MCF 10A (cell line): Measurements from ENCODE around the gene FRMD3. TPM values are rescaled to one million over a fixed set of nuclear protein-coding genes. Genes with fewer than 3 reads are reported as not detected.

Experiments used
- BruUV-seq: library from RNA; stranded (reverse); fragments of 400-500 nt; replicated peaks from 2 replicates; lab custom pipeline; 2021; lab: Mats Ljungman, UMichigan
- CTCF ChIA-PET: fragments of 300-600 bp; sonication (Branson Sonifier 250); formaldehyde crosslinking; extraction: SDS; loops from one replicate; lab custom pipeline; 2021; ENCODE audit warnings: antibody characterized with exemption, inconsistent platforms; lab: Yijun Ruan, JAX
- POLR2A ChIA-PET: fragments of 300-600, 350-650 bp; sonication (Branson Sonifier 250); formaldehyde crosslinking; extraction: SDS; loops from one replicate; lab custom pipeline; 2020; ENCODE audit warnings: antibody characterized with exemption, inconsistent platforms; lab: Yijun Ruan, JAX
- DNase-seq: peaks from one replicate; pipeline ENCODE4 v3.0.0-alpha.2; 2018; ENCODE audit not compliant: unreplicated experiment
- H3K27ac Mint-ChIP-seq: one replicate; pipeline ENCODE4 v1.8.0; 2022; ENCODE audit warnings: mild to moderate bottlenecking, low read depth, mixed read lengths; ENCODE audit not compliant: unreplicated experiment
- H3K27me3 Mint-ChIP-seq: one replicate; pipeline ENCODE4 v1.8.0; 2022; ENCODE audit warnings: mixed read lengths; ENCODE audit not compliant: insufficient read depth, unreplicated experiment
- H3K36me3 Mint-ChIP-seq: one replicate; pipeline ENCODE4 v1.8.0; 2022; ENCODE audit warnings: mild to moderate bottlenecking, moderate library complexity, mixed read lengths; ENCODE audit not compliant: insufficient read depth, unreplicated experiment
- H3K4me1 Mint-ChIP-seq: one replicate; pipeline ENCODE4 v1.8.0; 2022; ENCODE audit warnings: mixed read lengths; ENCODE audit not compliant: insufficient read depth, unreplicated experiment
- H3K4me3 Mint-ChIP-seq: one replicate; pipeline ENCODE4 v1.8.0; 2022; ENCODE audit warnings: mild to moderate bottlenecking, moderate library complexity, mixed read lengths; ENCODE audit not compliant: unreplicated experiment
- H3K9me3 Mint-ChIP-seq: one replicate; pipeline ENCODE4 v1.8.0; 2022; ENCODE audit warnings: mixed read lengths; ENCODE audit not compliant: unreplicated experiment
- intact Hi-C: fragments of 100-400 bp; cut with micrococcal nuclease; formaldehyde crosslinking; loops from 2 replicates; pipeline ENCODE4 v1.14.1; 2022
- total RNA-seq: library from RNA; stranded (reverse); gene quantifications from 2 replicates; pipeline ENCODE4 v1.2.3, GENCODE V29; 2022
- TF ChIP-seq, protein P1 (sequence below): fragments of 200-600 bp; IDR thresholded peaks from one replicate; pipeline ENCODE4 v1.8.0; 2022; ENCODE audit warnings: antibody characterized with exemption, mild to moderate bottlenecking; ENCODE audit not compliant: unreplicated experiment

The FRMD3 gene
- total RNA-seq, 1 experiment from 2014 or later = 0.28 TPM

DNA sequence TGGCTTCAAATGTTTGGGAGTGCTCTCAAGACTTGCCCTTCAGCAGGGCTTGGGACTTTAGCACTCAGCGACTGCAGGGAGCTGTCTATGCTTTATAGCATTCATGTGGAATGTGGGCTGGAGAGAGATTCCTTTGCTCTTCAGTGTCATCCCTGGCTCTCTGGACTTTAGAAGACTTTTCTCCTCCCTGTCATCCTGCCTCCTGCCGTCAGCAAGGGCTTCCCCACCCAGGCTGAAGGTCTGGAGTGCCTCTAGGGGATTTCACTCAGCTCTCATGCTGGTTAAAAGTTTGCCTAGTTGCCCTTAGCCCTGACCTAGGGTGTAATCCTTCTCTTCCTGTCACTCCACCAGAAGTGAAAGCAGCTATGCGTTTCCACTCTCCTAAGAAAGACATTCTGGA, 210.9 kb downstream of the FRMD3 start:
- H3K9me3 Mint-ChIP-seq = no peaks in the 10 kb centered on the region
- H3K27ac Mint-ChIP-seq = no peak overlapping the region
- H3K36me3 Mint-ChIP-seq = no peaks in the 10 kb centered on the region
- intact Hi-C loops = no loop called here
- TF ChIP-seq, protein P1, sequence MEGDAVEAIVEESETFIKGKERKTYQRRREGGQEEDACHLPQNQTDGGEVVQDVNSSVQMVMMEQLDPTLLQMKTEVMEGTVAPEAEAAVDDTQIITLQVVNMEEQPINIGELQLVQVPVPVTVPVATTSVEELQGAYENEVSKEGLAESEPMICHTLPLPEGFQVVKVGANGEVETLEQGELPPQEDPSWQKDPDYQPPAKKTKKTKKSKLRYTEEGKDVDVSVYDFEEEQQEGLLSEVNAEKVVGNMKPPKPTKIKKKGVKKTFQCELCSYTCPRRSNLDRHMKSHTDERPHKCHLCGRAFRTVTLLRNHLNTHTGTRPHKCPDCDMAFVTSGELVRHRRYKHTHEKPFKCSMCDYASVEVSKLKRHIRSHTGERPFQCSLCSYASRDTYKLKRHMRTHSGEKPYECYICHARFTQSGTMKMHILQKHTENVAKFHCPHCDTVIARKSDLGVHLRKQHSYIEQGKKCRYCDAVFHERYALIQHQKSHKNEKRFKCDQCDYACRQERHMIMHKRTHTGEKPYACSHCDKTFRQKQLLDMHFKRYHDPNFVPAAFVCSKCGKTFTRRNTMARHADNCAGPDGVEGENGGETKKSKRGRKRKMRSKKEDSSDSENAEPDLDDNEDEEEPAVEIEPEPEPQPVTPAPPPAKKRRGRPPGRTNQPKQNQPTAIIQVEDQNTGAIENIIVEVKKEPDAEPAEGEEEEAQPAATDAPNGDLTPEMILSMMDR = no peak
- no TSS peak for BruUV-seq
- CTCF ChIA-PET = interaction anchor here (0.5 to 0.7 kb wide), 3 partner anchors 19 to 125 kb away, joined by 3 to 5 read pairs (median 4); no protein-coding TSS in a partner anchor
- no peak overlapping the region for H3K4me3 Mint-ChIP-seq
- no peak for DNase-seq
- no peaks in the 10 kb centered on the region for H3K4me1 Mint-ChIP-seq
- POLR2A ChIA-PET = no interaction called here
- H3K27me3 Mint-ChIP-seq = no peaks in the 10 kb centered on the region

DNA sequence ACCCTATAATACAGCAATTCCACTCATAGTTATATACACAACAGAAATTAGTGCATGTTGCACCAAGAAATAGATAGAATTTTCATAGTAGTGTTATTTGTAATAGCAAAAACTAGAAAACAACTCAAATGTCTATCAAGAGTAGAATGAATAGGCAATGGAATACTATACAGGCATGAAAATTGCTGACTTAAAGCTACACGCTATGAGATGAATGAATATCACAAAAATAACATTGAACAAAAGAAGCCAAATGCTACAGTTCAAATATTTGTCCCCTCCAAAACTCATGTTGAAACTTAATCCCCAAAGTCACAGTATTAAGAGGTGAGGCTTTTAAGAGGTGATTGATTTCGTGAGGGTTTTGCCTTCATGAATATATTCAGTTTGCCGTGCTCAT, 215.1 kb downstream of the FRMD3 start:
- no peak for DNase-seq
- no TSS peak for BruUV-seq
- Mint-ChIP-seq H3K4me1 (no peaks in the 10 kb centered on the region), H3K4me3 (no peak overlapping the region), H3K9me3 (no peaks in the 10 kb centered on the region), H3K27ac (no peak overlapping the region), H3K36me3 (no peaks in the 10 kb centered on the region), H3K27me3 (no peaks in the 10 kb centered on the region)
- POLR2A ChIA-PET = no interaction called here
- intact Hi-C loops = no loop called here
- CTCF ChIA-PET = no interaction called here
- TF ChIP-seq, protein P1 = no peak

DNA sequence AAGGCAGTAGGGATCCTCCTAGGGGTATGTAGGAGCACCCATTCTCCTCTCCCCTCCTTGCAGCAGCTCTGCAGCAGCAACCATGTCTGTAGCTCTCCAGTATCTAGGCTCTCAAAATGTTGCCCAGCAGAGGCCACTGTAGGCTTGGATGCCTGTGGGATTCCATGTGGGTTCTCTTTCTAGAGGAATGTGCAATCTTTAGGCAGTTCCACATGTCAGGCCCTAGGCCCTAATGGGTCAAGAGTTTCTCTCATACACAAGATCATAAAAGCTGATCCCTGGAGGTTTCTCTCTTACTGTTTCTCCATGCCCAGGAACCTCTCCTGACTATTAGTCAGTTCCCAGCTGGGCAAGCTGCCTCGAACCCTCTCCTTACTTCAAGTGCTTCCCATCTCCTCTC, 215.8 kb downstream of the FRMD3 start:
- Mint-ChIP-seq H3K4me1 (no peaks in the 10 kb centered on the region), H3K27me3 (no peaks in the 10 kb centered on the region), H3K9me3 (no peaks in the 10 kb centered on the region), H3K36me3 (no peaks in the 10 kb centered on the region), H3K4me3 (no peak overlapping the region), H3K27ac (no peak overlapping the region)
- BruUV-seq = no TSS peak
- CTCF ChIA-PET = interaction anchor here (0.5 to 1.0 kb wide), 2 partner anchors 13 kb away, joined by 3 to 5 read pairs; no protein-coding TSS in a partner anchor
- DNase-seq = no peak
- POLR2A ChIA-PET = no interaction called here
- TF ChIP-seq, protein P1 = no peak
- intact Hi-C loops = no loop called here

DNA sequence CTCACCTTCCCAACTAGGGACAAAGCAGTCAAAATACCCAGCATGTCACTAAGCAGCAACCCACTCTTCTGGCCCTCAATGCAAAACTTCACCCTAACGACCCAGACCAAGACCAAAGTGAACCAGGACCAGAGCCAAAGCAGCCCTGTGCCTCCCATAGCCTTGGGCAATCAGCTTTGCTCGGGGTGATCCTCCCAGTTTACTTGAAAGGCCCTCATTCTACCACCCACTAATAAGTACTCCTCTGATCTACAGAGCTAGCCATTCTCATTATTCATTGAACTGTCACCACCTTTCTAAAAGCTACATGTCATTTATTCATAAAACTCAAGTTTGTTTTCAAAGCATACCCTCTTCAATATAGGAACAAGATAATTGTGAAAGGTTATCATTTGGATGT, 221.0 kb downstream of the FRMD3 start:
- H3K9me3 Mint-ChIP-seq = no peaks in the 10 kb centered on the region
- no TSS peak for BruUV-seq
- TF ChIP-seq, protein P1 = no peak
- CTCF ChIA-PET = interaction anchor here (1.1 to 2.1 kb wide), 3 partner anchors 8 to 306 kb away, joined by 4 to 6 read pairs (median 4); no protein-coding TSS in a partner anchor
- intact Hi-C loops = no loop called here
- no peak overlapping the region for H3K27ac Mint-ChIP-seq
- no peaks in the 10 kb centered on the region for H3K36me3 Mint-ChIP-seq
- DNase-seq = no peak
- no peaks in the 10 kb centered on the region for H3K27me3 Mint-ChIP-seq
- no peak overlapping the region for H3K4me3 Mint-ChIP-seq
- POLR2A ChIA-PET = no interaction called here
- H3K4me1 Mint-ChIP-seq = no peaks in the 10 kb centered on the region
